Lung (tissue), 12 donors: ENCODE results near the gene F2. TPM values are rescaled to one million over a fixed set of nuclear protein-coding genes. Genes with fewer than 3 reads are reported as not detected.
A peak's percentile ranks its signal among the peaks of the same experiment; 100 is the strongest.

Experiments
- ATAC-seq: fragments of 200-7000 bp; cut with Tn5 transposase; one replicate; pipeline ENCODE4 v1.9.1; 2020; ENCODE audit warnings: moderate number of reproducible peaks; ENCODE audit not compliant: insufficient read depth, low FRiP score
- DNase-seq, 3 donors: peaks; one replicate each; pipeline ENCODE4 v3.0.0-alpha.2; 2013 to 2017
- H3K27ac ChIP-seq, 2 donors: one replicate each; pipeline ENCODE4 v1.5.1; 2013; ENCODE audit warnings: mild to moderate bottlenecking in 2 of 2, moderate library complexity in 2 of 2, control low read depth in 1 of 2, inconsistent platforms in 1 of 2, low read depth in 1 of 2, low read length in 1 of 2
- H3K27me3 ChIP-seq, 3 donors: one replicate each; pipeline ENCODE4 v1.5.1; 2013; ENCODE audit warnings: low read length in 2 of 3; ENCODE audit not compliant: control insufficient read depth in 3 of 3, insufficient read depth in 3 of 3
- H3K36me3 ChIP-seq, 4 donors: one replicate each; pipeline ENCODE4 v1.5.1; 2013; ENCODE audit warnings: low read length in 4 of 4, mild to moderate bottlenecking in 1 of 4, moderate library complexity in 1 of 4; ENCODE audit not compliant: control insufficient read depth in 4 of 4, insufficient read depth in 4 of 4
- H3K4me1 ChIP-seq, 5 donors: one replicate each; pipeline ENCODE4 v1.5.1; 2013; ENCODE audit warnings: low read length in 5 of 5, mild to moderate bottlenecking in 2 of 5, moderate library complexity in 1 of 5; ENCODE audit not compliant: control insufficient read depth in 5 of 5, insufficient read depth in 5 of 5
- H3K4me3 ChIP-seq: one replicate; pipeline ENCODE4 v1.5.1; 2013; ENCODE audit warnings: mild to moderate bottlenecking, control low read depth, moderate library complexity
- H3K9ac ChIP-seq, 2 donors: one replicate each; pipeline ENCODE4 v1.5.1; 2013; ENCODE audit warnings: low read length in 2 of 2, control low read depth in 1 of 2; ENCODE audit not compliant: insufficient read depth in 1 of 2
- H3K9me3 ChIP-seq, 4 donors: one replicate each; pipeline ENCODE4 v1.5.1; 2013; ENCODE audit warnings: low read length in 3 of 4, mild to moderate bottlenecking in 1 of 4, moderate library complexity in 1 of 4; ENCODE audit not compliant: control insufficient read depth in 4 of 4, insufficient read depth in 3 of 4
- CTCF ChIP-seq: IDR thresholded peaks from 2 replicates; pipeline ENCODE4 v1.5.1; 2012; ENCODE audit warnings: mild to moderate bottlenecking; ENCODE audit errors: control extremely low read depth, extremely low read depth
- WGBS, 2 donors: extraction: QIAGEN DNeasy Blood & Tissue Kit; methylation state at CpG; one replicate each; pipeline ENCODE4 v1.1.7; 2013; 5-methylcytosine and 5-hydroxymethylcytosine counted together
- polyA plus RNA-seq, 2 donors: library from polyadenylated mRNA; stranded (reverse); fragments of 200-250 nt; gene quantifications; one replicate each; pipeline ENCODE4 v1.2.1, GENCODE V29; 2013
- total RNA-seq, 2 donors: library from RNA; depleted of rRNA in 1 of 2; stranded (reverse); fragments of >200 nt in 1 of 2; gene quantifications; one replicate each; pipeline ENCODE4 v1.2.1, GENCODE V29; 2014 to 2021
- donor health status: control.
- donor health status: control.
- donor health status: Bipolar disorder and iron deficiency.
- donor health status: healthy.
- donor health status: DM: yes; HTN: yes; CAD: no.

The F2 gene
- total and polyA plus RNA-seq, 4 donors = 0.01 to 0.40 (median 0.26) TPM; not detected in 1

GRCh38 chr11:46697723-46698122 is 21.3 kb upstream of the F2 start:
- Histone ChIP-seq H3K9ac (no peak overlapping the region), H3K9me3 (no peaks in the 10 kb centered on the region), H3K27me3 (no peaks in the 10 kb centered on the region), H3K4me1 (peaks cover 0 to 18% (median 9%) of the 10 kb centered on the region in 5 donors), H3K27ac (peak overlapping the region; percentile 30 to 61), H3K36me3 (peaks cover 3 to 35% (median 25%) of the 10 kb centered on the region in 4 donors), H3K4me3 (no peak overlapping the region)
- TF ChIP-seq CTCF = no peak
- DNase-seq (no peak), ATAC-seq (no peak)
- 50 to 72% methylated on average over 2 of the region's 2 CpGs for WGBS, 2 donors

- DNase-seq (no peak), ATAC-seq (no peak)
- Histone ChIP-seq H3K4me3 (no peak overlapping the region), H3K36me3 (peaks cover 7 to 36% (median 32%) of the 10 kb centered on the region in 4 donors), H3K4me1 (peaks cover 0 to 18% (median 9%) of the 10 kb centered on the region in 5 donors), H3K9ac (no peak overlapping the region), H3K27ac (no peak overlapping the region), H3K27me3 (no peaks in the 10 kb centered on the region), H3K9me3 (no peaks in the 10 kb centered on the region)
- WGBS, 2 donors = 82 to 85% methylated on average over 1 of the region's 1 CpG
- no peak for TF ChIP-seq CTCF
These were observed 20.4 kb upstream of the F2 start for GRCh38 chr11:46698597-46698996.

- H3K9me3 ChIP-seq = no peaks in the 10 kb centered on the region
- DNase-seq = peak; percentile 98 to 99 (median 99)
- 0 to 1% methylated on average over 43 to 44 of the region's 44 CpGs for WGBS, 2 donors
- ATAC-seq = peak; percentile 98
- TF ChIP-seq CTCF = no peak
- peak within 1 kb of the TSS; percentile 83 to 93 for H3K27ac ChIP-seq
- no peaks in the 10 kb centered on the region for H3K27me3 ChIP-seq
- H3K9ac ChIP-seq = peak within 1 kb of the TSS; percentile 58 to 84
- peaks cover 22 to 36% (median 29%) of the 10 kb centered on the region in 4 donors for H3K36me3 ChIP-seq
- H3K4me1 ChIP-seq = peaks cover 0 to 18% (median 9%) of the 10 kb centered on the region in 5 donors
- H3K4me3 ChIP-seq = peak within 1 kb of the TSS; percentile 75
These were observed 18.6 kb upstream of the F2 start, which contains the start of the genes ARHGAP1 and ZNF408 for GRCh38 chr11:46700241-46701077. Gene ARHGAP1, minus strand, starts transcription at chr11:46700619. Its CDS starts 4,512 bp downstream, at chr11:46696107. Gene ZNF408, plus strand, starts transcription at chr11:46701031. Its CDS starts 17 bp downstream, at chr11:46701048.
